Stimulated activated CD4-positive, alpha-beta T cell treated with anti-CD3 and anti-CD28 coated beads, Interleukin-4, amount 100 ng/mL, for 48 hours (primary cell): ENCODE data around the gene SHROOM3.
A peak's percentile ranks its signal among the peaks of the same experiment; 100 is the strongest.

Experiments
- DNase-seq, 2 donors: peaks; one replicate each; pipeline ENCODE4 v3.0.0-alpha.2; 2020; ENCODE audit warnings: low read depth in 2 of 2

SHROOM3 gene

GRCh38 chr4:76569706-76570105, 134.7 kb downstream of the SHROOM3 start:
- DNase-seq = no peak

GRCh38 chr4:76570141-76570973, 135.3 kb downstream of the SHROOM3 start:
- DNase-seq = no peak

GRCh38 chr4:76571274-76571673, 136.2 kb downstream of the SHROOM3 start:
- no peak for DNase-seq

GRCh38 chr4:76572224-76572623, 137.2 kb downstream of the SHROOM3 start:
- no peak for DNase-seq

- DNase-seq = no peak
Measured at GRCh38 chr4:76576824-76577223, 141.8 kb downstream of the SHROOM3 start.

- no peak for DNase-seq
Measured at GRCh38 chr4:76578002-76578560, 143.1 kb downstream of the SHROOM3 start.

- no peak for DNase-seq
Measured at GRCh38 chr4:76579596-76580375, 144.8 kb downstream of the SHROOM3 start.

- DNase-seq = no peak
Measured at GRCh38 chr4:76581077-76581962, 146.3 kb downstream of the SHROOM3 start.

- DNase-seq = no peak
Measured at GRCh38 chr4:76582074-76582816, 147.2 kb downstream of the SHROOM3 start.

- DNase-seq = no peak
Measured at GRCh38 chr4:76582817-76583087, 147.7 kb downstream of the SHROOM3 start.

GRCh38 chr4:76584241-76585152, 149.5 kb downstream of the SHROOM3 start:
- DNase-seq = no peak

GRCh38 chr4:76585272-76585671, 150.2 kb downstream of the SHROOM3 start:
- no peak for DNase-seq

GRCh38 chr4:76585897-76586360, 150.9 kb downstream of the SHROOM3 start:
- peak; percentile 1 to 2 for DNase-seq

GRCh38 chr4:76588274-76588673, 153.2 kb downstream of the SHROOM3 start:
- DNase-seq = no peak

GRCh38 chr4:76589402-76589801, 154.4 kb downstream of the SHROOM3 start:
- DNase-seq = no peak

GRCh38 chr4:76589872-76590797, 155.1 kb downstream of the SHROOM3 start:
- no peak for DNase-seq

- no peak for DNase-seq
Measured at GRCh38 chr4:76590798-76591281, 155.8 kb downstream of the SHROOM3 start.

GRCh38 chr4:76591992-76592391, 157.0 kb downstream of the SHROOM3 start:
- DNase-seq = no peak

GRCh38 chr4:76592460-76592859, 157.4 kb downstream of the SHROOM3 start:
- no peak for DNase-seq
